ENCODE data around the gene KLK2.
"Not testable (repeated sequence)": the region's sequence is repeated elsewhere in the genome, so short reads cannot be mapped to it uniquely, and the experiment has no call there.

KLK2 gene

GRCh38 chr19:50896089-50896590, 22.9 kb downstream of the KLK2 start:
- DNase-seq = not testable (repeated sequence)

GRCh38 chr19:50896591-50897190, 23.5 kb downstream of the KLK2 start:
- peak; percentile 17 for DNase-seq

- DNase-seq = no peak
These were observed 24.0 kb downstream of the KLK2 start for GRCh38 chr19:50897191-50897607.

- no peak for DNase-seq
These were observed 24.4 kb downstream of the KLK2 start for GRCh38 chr19:50897612-50898011.

GRCh38 chr19:50898018-50898417, 24.8 kb downstream of the KLK2 start:
- no peak for DNase-seq

GRCh38 chr19:50899569-50899968, 26.3 kb downstream of the KLK2 start:
- no peak for DNase-seq

- no peak for DNase-seq
These were observed 29.4 kb downstream of the KLK2 start for GRCh38 chr19:50902640-50903039.

- DNase-seq = no peak
These were observed 33.0 kb downstream of the KLK2 start for GRCh38 chr19:50906217-50906616.

GRCh38 chr19:50908336-50908735, 35.1 kb downstream of the KLK2 start:
- DNase-seq = no peak

- no peak for DNase-seq
These were observed 36.2 kb downstream of the KLK2 start for GRCh38 chr19:50909240-50910070.

- DNase-seq = no peak
These were observed 37.5 kb downstream of the KLK2 start for GRCh38 chr19:50910722-50911121.

- no peak for DNase-seq
These were observed 38.2 kb downstream of the KLK2 start, which contains the start of gene KLK4 for GRCh38 chr19:50911206-50912101. KLK4 (minus strand) TSS chr19:50911395; CDS start chr19:50910738, 657 bp downstream.

GRCh38 chr19:50912102-50912599, 38.9 kb downstream of the KLK2 start:
- no peak for DNase-seq

- DNase-seq = no peak
These were observed 39.8 kb downstream of the KLK2 start for GRCh38 chr19:50912727-50913716.

GRCh38 chr19:50916069-50916468, 42.8 kb downstream of the KLK2 start:
- no peak for DNase-seq

GRCh38 chr19:50921426-50922316, 48.4 kb downstream of the KLK2 start:
- no peak for DNase-seq

- DNase-seq = peak; percentile 47
These were observed 49.1 kb downstream of the KLK2 start for GRCh38 chr19:50922317-50922853.

- DNase-seq = no peak
These were observed 51.3 kb downstream of the KLK2 start for GRCh38 chr19:50924586-50924985.

- DNase-seq = no peak
These were observed 52.5 kb downstream of the KLK2 start for GRCh38 chr19:50925734-50926133.

GRCh38 chr19:50926144-50926543, 52.9 kb downstream of the KLK2 start:
- DNase-seq = no peak
